HUES6 (cell line): Measurements from ENCODE around the gene EML1.

Experiments
- H3K27ac ChIP-seq: 2 replicates; pipeline ENCODE4 v1.7.0; 2013; ENCODE audit warnings: low read depth, mild to moderate bottlenecking, low read length, inconsistent platforms
- H3K27me3 ChIP-seq: 2 replicates; pipeline ENCODE4 v1.6.1; 2013; ENCODE audit warnings: low read length; ENCODE audit not compliant: control insufficient read depth, insufficient read depth
- H3K36me3 ChIP-seq: 2 replicates; pipeline ENCODE4 v1.6.1; 2013; ENCODE audit warnings: low read length; ENCODE audit not compliant: control insufficient read depth, insufficient read depth
- H3K4me1 ChIP-seq: 2 replicates; pipeline ENCODE4 v1.6.1; 2013; ENCODE audit warnings: low read length; ENCODE audit not compliant: control insufficient read depth, insufficient read depth
- H3K4me3 ChIP-seq: 2 replicates; pipeline ENCODE4 v1.5.1; 2013; ENCODE audit warnings: low read depth, low read length
- H3K9ac ChIP-seq: one replicate; pipeline ENCODE4 v1.6.1; 2013; ENCODE audit warnings: mild to moderate bottlenecking, low read length
- H3K9me3 ChIP-seq: 2 replicates; pipeline ENCODE4 v1.6.1; 2013; ENCODE audit warnings: low read depth, low read length; ENCODE audit not compliant: control insufficient read depth, insufficient read depth

The EML1 gene

DNA sequence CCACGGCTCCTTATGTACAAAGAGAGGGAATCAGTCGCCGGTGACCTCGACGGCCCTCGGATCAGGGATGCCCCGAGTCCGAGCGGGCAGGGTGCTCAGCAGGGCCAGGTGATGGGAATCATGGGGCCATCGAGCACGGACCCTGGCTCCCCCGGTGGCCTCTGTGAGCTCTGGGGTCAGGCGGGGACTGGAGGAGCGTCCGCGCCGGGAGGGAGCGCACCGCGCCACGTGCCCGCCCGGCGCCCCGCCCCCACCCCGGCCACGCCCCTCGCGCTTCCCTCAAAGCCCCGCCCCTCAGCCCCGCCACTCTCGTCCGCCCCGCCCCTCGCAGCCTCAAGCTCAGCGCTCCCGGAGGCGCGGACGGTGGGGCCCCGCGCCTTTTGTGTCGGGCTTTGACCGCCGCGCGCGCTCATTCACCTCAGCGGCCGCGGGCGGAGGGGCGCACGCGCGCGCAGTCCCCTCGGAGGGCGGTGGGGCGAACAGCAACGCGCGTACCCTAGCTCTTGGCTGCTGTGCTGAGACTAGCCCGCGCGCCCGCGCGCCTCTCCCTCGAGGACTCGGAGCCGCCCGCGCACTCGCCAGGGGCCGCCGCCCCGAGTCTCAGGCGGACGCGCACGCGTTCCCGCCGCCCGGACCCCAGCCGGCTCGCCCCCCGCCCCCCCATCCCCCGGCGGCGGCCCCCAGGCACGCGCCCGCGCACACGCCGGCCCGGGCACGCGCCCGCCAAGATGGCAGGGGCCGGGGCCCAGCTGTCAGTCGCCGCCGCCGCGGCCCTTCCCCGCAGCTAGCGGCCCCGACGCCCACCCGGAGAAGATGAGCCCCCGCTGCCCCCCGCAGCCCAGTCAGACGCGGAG is 178.1 kb downstream of the EML1 start:
- H3K27me3 ChIP-seq, result peaks cover 31% of the 10 kb centered on the region
- no peaks in the 10 kb centered on the region for H3K36me3 ChIP-seq
- H3K9ac ChIP-seq, result peak overlapping the region; percentile 87
- H3K9me3 ChIP-seq, result peaks cover 16% of the 10 kb centered on the region
- H3K4me3 ChIP-seq, result peak overlapping the region; percentile 74
- H3K4me1 ChIP-seq, result peaks cover 16% of the 10 kb centered on the region; the same call in 1 of the 2 replicates
- no peak overlapping the region for H3K27ac ChIP-seq

DNA sequence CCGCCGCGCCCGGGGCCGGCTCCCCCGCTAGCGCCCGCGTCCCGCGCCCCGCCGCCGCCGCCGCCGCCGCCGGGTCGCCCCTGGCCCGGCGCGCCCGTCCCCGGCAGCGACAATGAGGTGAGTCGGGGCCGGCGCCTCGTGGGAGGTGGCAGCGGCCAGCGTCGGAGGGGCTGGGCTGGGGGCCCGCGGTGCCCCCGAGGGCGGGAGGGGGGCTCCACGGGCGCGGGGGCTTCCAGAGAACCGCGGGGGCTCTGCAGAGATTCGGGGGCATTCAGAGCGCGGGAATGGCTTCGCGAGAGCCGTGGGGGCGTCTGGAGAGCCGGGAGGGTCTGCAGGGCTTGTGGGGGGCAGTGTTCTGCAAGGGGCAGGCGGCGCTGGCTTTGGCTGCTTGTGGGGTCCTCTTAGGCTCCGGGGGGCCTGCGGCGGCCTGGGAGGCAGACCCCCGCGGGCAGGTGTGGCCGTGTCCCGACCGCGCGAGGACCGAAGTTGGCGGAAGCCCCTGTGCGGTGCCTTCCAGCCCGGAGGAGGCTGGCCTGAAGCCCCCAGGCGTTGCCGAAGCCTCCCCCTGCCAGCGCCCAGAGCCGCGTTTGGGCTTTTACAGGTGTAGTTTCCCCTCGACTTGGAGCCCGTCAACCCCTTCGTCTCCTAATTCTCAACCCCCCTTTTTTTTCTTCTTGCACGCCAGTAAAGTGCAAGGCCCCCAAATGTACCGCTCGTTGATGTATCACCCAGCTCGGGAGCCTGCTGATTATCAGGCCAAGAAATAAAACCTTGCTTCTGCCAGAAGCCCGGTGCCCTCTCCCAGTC is 178.9 kb downstream of the EML1 start:
- no peak overlapping the region for H3K27ac ChIP-seq
- H3K27me3 ChIP-seq, result peaks cover 31% of the 10 kb centered on the region
- H3K9ac ChIP-seq, result peak overlapping the region; percentile 60
- H3K36me3 ChIP-seq, result no peaks in the 10 kb centered on the region
- H3K4me3 ChIP-seq, result peak overlapping the region; percentile 83
- 0 out of 2 replicates have a peak, but pooled peaks cover 8% of the 10 kb centered on the region for H3K4me1 ChIP-seq
- peaks cover 16% of the 10 kb centered on the region for H3K9me3 ChIP-seq

DNA sequence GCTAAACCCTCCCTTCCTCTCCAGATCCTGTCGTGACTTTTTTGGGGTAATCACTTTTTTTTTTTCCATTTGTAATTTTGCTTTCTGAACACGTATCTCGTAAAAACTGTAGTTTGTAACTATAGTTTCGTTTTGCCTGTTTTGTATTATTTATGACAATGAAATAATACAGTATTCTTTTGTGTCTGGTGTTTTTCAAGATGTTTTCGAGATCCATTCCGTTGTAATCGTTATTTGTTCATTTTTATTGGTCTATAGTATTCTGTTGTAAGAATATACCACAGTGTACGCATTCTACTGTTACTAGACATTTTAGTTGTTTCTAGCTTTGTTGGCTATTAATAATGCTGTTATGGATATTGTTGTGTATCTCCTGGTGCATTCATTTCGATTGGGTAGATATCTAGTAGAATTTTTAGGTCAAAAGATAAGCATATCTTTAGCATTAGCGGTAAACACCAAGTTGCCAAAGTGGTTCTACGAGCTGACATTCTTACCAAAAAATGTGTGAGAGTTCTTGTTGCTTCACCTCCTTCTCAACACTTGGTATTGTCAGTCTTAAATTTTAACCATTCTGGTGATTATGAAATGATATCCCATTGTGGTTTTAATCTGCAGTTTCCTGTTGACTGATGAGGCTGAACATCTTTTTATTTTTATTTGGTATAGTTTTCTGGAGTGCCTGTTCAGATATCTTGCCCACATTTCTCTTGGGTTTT is 179.7 kb downstream of the EML1 start:
- H3K27ac ChIP-seq, result no peak overlapping the region

GRCh38 chr14:99975190-99975589 is 182.0 kb downstream of the EML1 start:
- Histone ChIP-seq H3K27ac (no peak overlapping the region), H3K9ac (no peak overlapping the region), H3K4me3 (no peak overlapping the region), H3K4me1 (no peaks in the 10 kb centered on the region), H3K9me3 (peaks cover 16% of the 10 kb centered on the region), H3K27me3 (peaks cover 8% of the 10 kb centered on the region), H3K36me3 (no peaks in the 10 kb centered on the region)

More for the DNA sequence above, 179.7 kb downstream of the EML1 start:
- Histone ChIP-seq H3K36me3 (no peaks in the 10 kb centered on the region), H3K9ac (peak overlapping the region; percentile 60), H3K4me1 (0 out of 2 replicates have a peak, but pooled peaks cover 7% of the 10 kb centered on the region), H3K4me3 (peak overlapping the region; percentile 83), H3K9me3 (peaks cover 16% of the 10 kb centered on the region), H3K27me3 (peaks cover 30% of the 10 kb centered on the region)

GRCh38 chr14:99976021-99976420 is 182.8 kb downstream of the EML1 start:
- no peak overlapping the region for H3K27ac ChIP-seq
- peaks cover 16% of the 10 kb centered on the region for H3K9me3 ChIP-seq
- no peak overlapping the region for H3K4me3 ChIP-seq
- no peaks in the 10 kb centered on the region for H3K4me1 ChIP-seq
- H3K9ac ChIP-seq, result no peak overlapping the region
- H3K36me3 ChIP-seq, result no peaks in the 10 kb centered on the region
- H3K27me3 ChIP-seq, result peaks cover under 1% of the 10 kb centered on the region

DNA sequence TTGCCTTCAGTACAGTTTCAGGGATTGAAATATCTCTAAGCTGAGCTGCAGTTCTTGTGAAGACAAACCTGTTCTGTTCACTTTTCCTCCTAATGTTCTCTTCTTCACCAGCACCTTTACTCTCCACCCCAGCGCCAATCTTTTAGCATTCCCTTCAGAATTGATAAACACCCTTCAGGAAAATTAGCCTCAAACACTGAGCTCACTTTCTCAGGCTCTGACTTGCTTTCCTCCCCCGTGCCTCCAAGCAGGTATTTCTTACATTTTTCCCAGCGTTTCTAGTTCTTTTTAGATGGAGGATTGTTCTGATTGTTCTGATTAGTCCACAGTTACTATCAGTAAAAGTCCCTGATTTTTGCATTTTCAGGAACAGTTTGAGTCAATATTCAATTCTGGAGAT is 183.5 kb downstream of the EML1 start:
- no peaks in the 10 kb centered on the region for H3K36me3 ChIP-seq
- no peak overlapping the region for H3K27ac ChIP-seq
- no peak overlapping the region for H3K9ac ChIP-seq
- no peak overlapping the region for H3K4me3 ChIP-seq
- no peaks in the 10 kb centered on the region; the same call in 1 of the 2 replicates for H3K27me3 ChIP-seq
- H3K9me3 ChIP-seq, result peaks cover 16% of the 10 kb centered on the region
- no peaks in the 10 kb centered on the region for H3K4me1 ChIP-seq

- no peak overlapping the region for H3K4me3 ChIP-seq
- H3K27ac ChIP-seq, result no peak overlapping the region
- no peaks in the 10 kb centered on the region for H3K27me3 ChIP-seq
- H3K9ac ChIP-seq, result no peak overlapping the region
- H3K9me3 ChIP-seq, result peaks cover 7% of the 10 kb centered on the region
- peaks cover 9% of the 10 kb centered on the region; the same call in 1 of the 2 replicates for H3K4me1 ChIP-seq
- no peaks in the 10 kb centered on the region for H3K36me3 ChIP-seq
These were observed 187.1 kb downstream of the EML1 start for GRCh38 chr14:99980299-99980698.

- Histone ChIP-seq H3K36me3 (no peaks in the 10 kb centered on the region), H3K27ac (no peak overlapping the region)
These were observed 188.6 kb downstream of the EML1 start for GRCh38 chr14:99981806-99982205.

GRCh38 chr14:99982537-99983250 is 189.5 kb downstream of the EML1 start:
- no peaks in the 10 kb centered on the region for H3K36me3 ChIP-seq
- H3K27ac ChIP-seq, result no peak overlapping the region
- no peak overlapping the region for H3K4me3 ChIP-seq
- H3K9ac ChIP-seq, result no peak overlapping the region
- peaks cover 9% of the 10 kb centered on the region; the same call in 1 of the 2 replicates for H3K4me1 ChIP-seq
- peaks cover 7% of the 10 kb centered on the region for H3K9me3 ChIP-seq
- no peaks in the 10 kb centered on the region for H3K27me3 ChIP-seq

More at GRCh38 chr14:99981806-99982205, 188.6 kb downstream of the EML1 start:
- peaks cover 9% of the 10 kb centered on the region; the same call in 1 of the 2 replicates for H3K4me1 ChIP-seq
- H3K4me3 ChIP-seq, result no peak overlapping the region
- H3K27me3 ChIP-seq, result no peaks in the 10 kb centered on the region
- no peak overlapping the region for H3K9ac ChIP-seq
- H3K9me3 ChIP-seq, result peaks cover 7% of the 10 kb centered on the region
